GM12878 (cell line): ENCODE results near the gene KRT31. TPM values are rescaled to one million over a fixed set of nuclear protein-coding genes. Genes with fewer than 3 reads are reported as not detected.

Experiments used
- ATAC-seq: fragments of 200-7000 bp; cut with Tn5 transposase; 3 replicates; pipeline ENCODE4 v1.9.1; 2020; ENCODE audit warnings: mild to moderate bottlenecking, moderate library complexity
- BruUV-seq: library from RNA; stranded (reverse); fragments of 400-500 nt; replicated peaks from 2 replicates; lab custom pipeline; 2021; lab: Mats Ljungman, UMichigan
- CTCF ChIA-PET: fragments of 300-600 bp; sonication (Branson Sonifier 250); formaldehyde crosslinking; extraction: SDS; loops from one replicate; lab custom pipeline; 2021; ENCODE audit warnings: inconsistent platforms; lab: Yijun Ruan, JAX
- POLR2A ChIA-PET: fragments of 350-600 bp; formaldehyde crosslinking; extraction: SDS; loops from one replicate; lab custom pipeline; 2021; ENCODE audit warnings: inconsistent platforms; lab: Charles Lee
- RAD21 ChIA-PET: fragments of 300-600 bp; sonication (Branson Sonifier 250); formaldehyde crosslinking; loops from one replicate; lab custom pipeline; 2023; ENCODE audit warnings: antibody characterized with exemption; ENCODE audit not compliant: unreplicated experiment; lab: Charles Lee
- SMC1A ChIA-PET: fragments of 300-600 bp; sonication (Branson Sonifier 250); formaldehyde crosslinking; loops from one replicate; lab custom pipeline; 2023; ENCODE audit not compliant: unreplicated experiment, uncharacterized antibody; lab: Charles Lee
- DNase-seq: peaks from one replicate; pipeline ENCODE4 v3.0.0-alpha.2; 2011; ENCODE audit warnings: low read depth, low spot score
- FAIRE-seq: peaks from 3 replicates; lab custom pipeline; 2011; peaks lifted over from hg19 to GRCh38; lab: Jason Lieb, UNC
- H2AFZ ChIP-seq: 2 replicates; pipeline ENCODE4 v1.6.0; 2011; ENCODE audit warnings: low read depth, low read length, control low read depth; ENCODE audit not compliant: control insufficient read depth
- H3K27ac ChIP-seq: 2 replicates; pipeline ENCODE4 v1.5.1; 2011; ENCODE audit warnings: control low read depth; ENCODE audit not compliant: control insufficient read depth, insufficient read depth
- H3K27me3 ChIP-seq, 2 experiments: replicated peaks in 1 of 2; 2 replicates each; pipeline versions ENCODE4 v1.6.0 to v1.6.1; 2011; ENCODE audit warnings: low read length in 1 of 2; ENCODE audit not compliant: control insufficient read depth in 2 of 2, insufficient read depth in 2 of 2
- H3K36me3 ChIP-seq, 2 experiments: 2 replicates each; pipeline ENCODE4 v1.5.1; 2011; ENCODE audit warnings: low read length in 1 of 2; ENCODE audit not compliant: control insufficient read depth in 2 of 2, insufficient read depth in 2 of 2
- H3K4me1 ChIP-seq: 2 replicates; pipeline ENCODE4 v1.6.1; 2011; ENCODE audit warnings: mild to moderate bottlenecking, low read length, moderate library complexity, mixed read lengths; ENCODE audit not compliant: control insufficient read depth, insufficient read depth
- H3K4me2 ChIP-seq: 2 replicates; pipeline ENCODE4 v1.6.0; 2011; ENCODE audit warnings: control low read depth; ENCODE audit not compliant: control insufficient read depth, insufficient read depth
- H3K4me3 ChIP-seq: fragments of 200-600 bp; sonication (generic); 2 replicates; pipeline ENCODE4 v1.5.1; 2016
- H3K79me2 ChIP-seq: 2 replicates; pipeline ENCODE4 v1.6.0; 2011; ENCODE audit warnings: low read length; ENCODE audit not compliant: control insufficient read depth, insufficient read depth
- H3K9ac ChIP-seq: 2 replicates; pipeline ENCODE4 v1.8.0; 2011; ENCODE audit warnings: low read length, control low read depth, mixed read lengths; ENCODE audit not compliant: control insufficient read depth, insufficient read depth
- H3K9me3 ChIP-seq: replicated peaks from 3 replicates; pipeline ENCODE4 v1.5.1; 2011; ENCODE audit warnings: mild to moderate bottlenecking, low read length; ENCODE audit not compliant: control insufficient read depth, insufficient read depth
- H4K20me1 ChIP-seq: 2 replicates; pipeline ENCODE4 v1.6.0; 2011; ENCODE audit not compliant: control insufficient read depth, insufficient read depth
- BCL11A ChIP-seq: IDR thresholded peaks from 2 replicates; pipeline ENCODE4 v1.6.1; 2011; ENCODE audit warnings: low read depth, low read length
- CEBPB ChIP-seq, 2 experiments: fragments of 150-350 bp in 1 of 2; IDR thresholded peaks; 2 replicates each; pipeline ENCODE4 v1.6.1; 2012 to 2014; ENCODE audit warnings: low read depth in 2 of 2, low read length in 2 of 2, borderline replicate concordance in 1 of 2, inconsistent platforms in 1 of 2
- CREM ChIP-seq: IDR thresholded peaks from 2 replicates; pipeline ENCODE4 v1.6.1; 2014; ENCODE audit warnings: antibody characterized with exemption, low read depth
- MTA2 ChIP-seq: fragments of 450-650 bp; IDR thresholded peaks from 2 replicates; pipeline ENCODE4 v1.6.1; 2016; ENCODE audit warnings: low read depth, mild to moderate bottlenecking, moderate library complexity
- RAD51 ChIP-seq: fragments of 450-650 bp; IDR thresholded peaks from 2 replicates; pipeline ENCODE4 v1.6.1; 2016; ENCODE audit warnings: moderate library complexity, mild to moderate bottlenecking, inconsistent platforms
- RB1 ChIP-seq: fragments of 450-650 bp; formaldehyde crosslinking; IDR thresholded peaks from 2 replicates; pipeline ENCODE4 v1.6.1; 2017; ENCODE audit warnings: mild to moderate bottlenecking, borderline replicate concordance
- RELA ChIP-seq: fragments of 450-650 bp; IDR thresholded peaks from 2 replicates; pipeline ENCODE4 v1.8.0; 2014; ENCODE audit warnings: borderline replicate concordance; ENCODE audit not compliant: partially characterized antibody
- RUNX3 ChIP-seq: IDR thresholded peaks from 2 replicates; pipeline ENCODE4 v1.6.1; 2012; ENCODE audit warnings: low read length, inconsistent platforms
- SMAD1 ChIP-seq: fragments of 450-650 bp; IDR thresholded peaks from 2 replicates; pipeline ENCODE4 v1.6.1; 2018; ENCODE audit warnings: mild to moderate bottlenecking, low read depth; ENCODE audit not compliant: partially characterized antibody
- STAT1 ChIP-seq: fragments of 450-650 bp; conservative IDR thresholded peaks from 2 replicates; pipeline ENCODE4 v1.6.1; 2014; ENCODE audit warnings: antibody characterized with exemption, mild to moderate bottlenecking
- TCF7 ChIP-seq: IDR thresholded peaks from 2 replicates; pipeline ENCODE4 v1.6.1; 2014; ENCODE audit warnings: antibody characterized with exemption, borderline replicate concordance
- YBX1 ChIP-seq: fragments of 450-650 bp; IDR thresholded peaks from 2 replicates; pipeline ENCODE4 v1.6.1; 2016; ENCODE audit warnings: antibody characterized with exemption
- ZNF207 ChIP-seq: fragments of 450-650 bp; IDR thresholded peaks from 2 replicates; pipeline ENCODE4 v1.6.1; 2014; ENCODE audit warnings: antibody characterized with exemption, mild to moderate bottlenecking, borderline replicate concordance
- WGBS: methylation state at CpG from one replicate; pipeline ENCODE4 v1.1.6; 2016; ENCODE audit warnings: low lambda C conversion rate; ENCODE audit not compliant: insufficient replicate concordance, insufficient coverage; ENCODE audit errors: missing lambda C conversion rate; 5-methylcytosine and 5-hydroxymethylcytosine counted together
- in situ Hi-C: fragments of 300-500 bp; cut with MboI; formaldehyde crosslinking; loops from 9 replicates; pipeline ENCODE4 v1.14.3; 2018; ENCODE audit warnings: mixed read lengths
- intact Hi-C: fragments of 100-400 bp; cut with micrococcal nuclease; formaldehyde crosslinking; loops from one replicate; pipeline ENCODE4 v1.14.2; 2022; ENCODE audit not compliant: unreplicated experiment
- polyA plus RNA-seq, 11 experiments: library from polyadenylated mRNA; depleted of rRNA in 4 of 11; unstranded in 6 of 11; stranded (reverse) in 5 of 11; fragments of >200 nt; fragmentation: Nextera tagmentation in 4 of 11; fragmentation: Illumina TruSeq in 1 of 11; extraction: Ambion mirVana in 4 of 11; extraction: Trizol in 1 of 11; gene quantifications; 1 replicate in 1 of 11; 2 replicates in 10 of 11; pipeline versions ENCODE4 v1.2.1 to v1.2.3, GENCODE V29; 2011 to 2016; ENCODE audit warnings: inconsistent platforms in 2 of 11, missing spikeins in 2 of 11, low read depth in 1 of 11
- total RNA-seq, 4 experiments: library from RNA; depleted of rRNA in 3 of 4; stranded (reverse); fragments of >200 nt in 3 of 4; fragmentation: Illumina TruSeq in 1 of 4; extraction: Trizol in 1 of 4; gene quantifications; 2 replicates each; pipeline versions ENCODE4 v1.2.1 to v1.2.3, GENCODE V29; 2013 to 2021
- TF ChIP-seq, protein P1 (sequence below): IDR thresholded peaks from 2 replicates; pipeline ENCODE4 v1.6.1; 2012; ENCODE audit warnings: low read depth, low read length, improper control_type of control experiment
- TF ChIP-seq, protein P2 (sequence below): IDR thresholded peaks from 2 replicates; pipeline ENCODE4 v1.6.1; 2011; ENCODE audit warnings: borderline replicate concordance, low read depth, mild to moderate bottlenecking, moderate library complexity, mixed read lengths, low read length; ENCODE audit not compliant: insufficient read depth; ENCODE audit errors: extremely low read length
- TF ChIP-seq, protein P3 (sequence below): fragments of 450-650 bp; IDR thresholded peaks from 2 replicates; pipeline ENCODE4 v1.6.1; 2017; ENCODE audit warnings: low read depth, mild to moderate bottlenecking, moderate library complexity

The KRT31 gene
- total and polyA plus RNA-seq, 10 of the 15 experiments (the other 5 are each of a cell fraction or from before 2014, with no cell fraction given), result not detected

DNA sequence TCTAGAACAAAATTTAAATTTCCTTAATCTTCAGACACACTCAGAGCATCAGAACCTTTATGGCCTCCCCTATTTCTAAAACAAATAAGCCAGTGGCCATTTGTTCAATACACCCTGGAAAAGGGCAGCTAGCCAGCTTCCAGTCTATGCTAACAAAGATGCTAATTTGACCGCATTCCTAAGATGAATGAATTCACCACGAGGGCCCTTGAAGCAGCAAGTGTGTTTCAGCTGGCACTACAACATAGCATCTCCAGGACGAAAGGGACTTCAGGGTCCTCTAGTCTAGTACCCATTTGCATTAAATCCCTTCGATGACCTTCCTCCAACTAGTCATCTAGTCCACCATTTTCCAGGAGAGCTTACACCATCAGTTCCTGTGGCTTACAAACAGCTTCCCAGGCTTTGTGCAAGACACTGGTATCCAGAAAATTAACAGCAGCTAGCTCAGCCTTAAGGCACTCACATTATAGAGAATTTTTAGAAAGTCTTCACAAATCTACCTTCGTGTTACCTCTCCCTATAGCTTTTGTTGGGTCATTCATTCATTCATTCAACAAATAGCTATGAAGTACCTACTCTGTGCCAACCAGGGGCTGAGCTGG is 16.0 kb upstream of the KRT31 start:
- Histone ChIP-seq H3K4me2 (no peak overlapping the region), H3K4me1 (no peaks in the 10 kb centered on the region), H3K9ac (no peak overlapping the region), H2AFZ (no peak overlapping the region), H3K36me3 (no peaks in the 10 kb centered on the region), H3K27me3 (peaks cover 0 to 2% of the 10 kb centered on the region in 2 experiments; a peak in 1 of 4 replicates), H3K79me2 (no peaks in the 10 kb centered on the region), H3K27ac (no peak overlapping the region), H3K9me3 (no peaks in the 10 kb centered on the region), H4K20me1 (no peaks in the 10 kb centered on the region), H3K4me3 (no peak overlapping the region)
- no peak for TF ChIP-seq CREM
- TF ChIP-seq TCF7, result no peak
- no peak for TF ChIP-seq RUNX3
- no peak for TF ChIP-seq CEBPB (IDR thresholded peaks at IDR 0.05; ENCODE audit: borderline replicate concordance in 1 of 2, low read depth in 2 of 2, low read length in 2 of 2)
- TF ChIP-seq, protein P1, sequence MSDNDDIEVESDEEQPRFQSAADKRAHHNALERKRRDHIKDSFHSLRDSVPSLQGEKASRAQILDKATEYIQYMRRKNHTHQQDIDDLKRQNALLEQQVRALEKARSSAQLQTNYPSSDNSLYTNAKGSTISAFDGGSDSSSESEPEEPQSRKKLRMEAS, result no peak
- no peak for TF ChIP-seq STAT1
- TF ChIP-seq ZNF207, result no peak
- TF ChIP-seq MTA2, result no peak
- TF ChIP-seq, protein P2, sequence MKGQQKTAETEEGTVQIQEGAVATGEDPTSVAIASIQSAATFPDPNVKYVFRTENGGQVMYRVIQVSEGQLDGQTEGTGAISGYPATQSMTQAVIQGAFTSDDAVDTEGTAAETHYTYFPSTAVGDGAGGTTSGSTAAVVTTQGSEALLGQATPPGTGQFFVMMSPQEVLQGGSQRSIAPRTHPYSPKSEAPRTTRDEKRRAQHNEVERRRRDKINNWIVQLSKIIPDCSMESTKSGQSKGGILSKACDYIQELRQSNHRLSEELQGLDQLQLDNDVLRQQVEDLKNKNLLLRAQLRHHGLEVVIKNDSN, result no peak
- no peak for TF ChIP-seq SMAD1
- TF ChIP-seq RB1, result no peak
- TF ChIP-seq BCL11A, result no peak
- TF ChIP-seq, protein P3, sequence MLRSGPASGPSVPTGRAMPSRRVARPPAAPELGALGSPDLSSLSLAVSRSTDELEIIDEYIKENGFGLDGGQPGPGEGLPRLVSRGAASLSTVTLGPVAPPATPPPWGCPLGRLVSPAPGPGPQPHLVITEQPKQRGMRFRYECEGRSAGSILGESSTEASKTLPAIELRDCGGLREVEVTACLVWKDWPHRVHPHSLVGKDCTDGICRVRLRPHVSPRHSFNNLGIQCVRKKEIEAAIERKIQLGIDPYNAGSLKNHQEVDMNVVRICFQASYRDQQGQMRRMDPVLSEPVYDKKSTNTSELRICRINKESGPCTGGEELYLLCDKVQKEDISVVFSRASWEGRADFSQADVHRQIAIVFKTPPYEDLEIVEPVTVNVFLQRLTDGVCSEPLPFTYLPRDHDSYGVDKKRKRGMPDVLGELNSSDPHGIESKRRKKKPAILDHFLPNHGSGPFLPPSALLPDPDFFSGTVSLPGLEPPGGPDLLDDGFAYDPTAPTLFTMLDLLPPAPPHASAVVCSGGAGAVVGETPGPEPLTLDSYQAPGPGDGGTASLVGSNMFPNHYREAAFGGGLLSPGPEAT, result no peak
- no peak for TF ChIP-seq RELA
- no peak for TF ChIP-seq RAD51
- no peak for TF ChIP-seq YBX1
- ChIA-PET POLR2A (no interaction called here), SMC1A (interaction anchor here (0.9 kb wide), 1 partner anchor 74 kb away, joined by 4 read pairs; no protein-coding TSS in a partner anchor), CTCF (interaction anchor here (0.6 to 1.4 kb wide), 3 partner anchors 9 to 19 kb away, joined by 3 to 6 read pairs (median 4); no protein-coding TSS in a partner anchor), RAD21 (no interaction called here)
- FAIRE-seq (no peak), DNase-seq (no peak), ATAC-seq (no peak)
- BruUV-seq, result no TSS peak
- in situ Hi-C loops, result no loop called here
- intact Hi-C loops, result no loop called here
- 13% methylated on average over 5 of the region's 5 CpGs for WGBS
